ENCODE data around the gene ANXA11.
"Not testable (repeated sequence)": the region's sequence is repeated elsewhere in the genome, so short reads cannot be mapped to it uniquely, and the experiment has no call there.

Gene ANXA11

GRCh38 chr10:80212535-80213115, 7.3 kb upstream of the ANXA11 start:
- DNase-seq (ENCODE audit: insufficient read length, low spot score); FAIRE-seq: not testable (repeated sequence)

GRCh38 chr10:80211786-80212185, 6.4 kb upstream of the ANXA11 start:
- DNase-seq (ENCODE audit: insufficient read length, low spot score) (no peak), FAIRE-seq (no peak)
- no peak for TF ChIP-seq POLR2A (IDR thresholded peaks at IDR 0.05; ENCODE audit: low read depth, low read length)

GRCh38 chr10:80210259-80210658, 4.9 kb upstream of the ANXA11 start:
- DNase-seq (ENCODE audit: insufficient read length, low spot score) (no peak), FAIRE-seq (peak; percentile 33)
- TF ChIP-seq POLR2A (IDR thresholded peaks at IDR 0.05; ENCODE audit: low read depth, low read length) = no peak

- no peak for TF ChIP-seq POLR2A (IDR thresholded peaks at IDR 0.05; ENCODE audit: low read depth, low read length)
- FAIRE-seq (no peak), DNase-seq (ENCODE audit: insufficient read length, low spot score) (no peak)
Observed at GRCh38 chr10:80207768-80208370, 2.5 kb upstream of the ANXA11 start.

- DNase-seq (ENCODE audit: insufficient read length, low spot score) = no peak
- no peak for TF ChIP-seq POLR2A (IDR thresholded peaks at IDR 0.05; ENCODE audit: low read depth, low read length)
- no peak for FAIRE-seq
Observed at GRCh38 chr10:80206277-80206655, 929 bp upstream of the ANXA11 start.

- peak; percentile 27 for DNase-seq (ENCODE audit: insufficient read length, low spot score)
- FAIRE-seq = no peak
- TF ChIP-seq POLR2A (IDR thresholded peaks at IDR 0.05; ENCODE audit: low read depth, low read length) = no peak
Observed at GRCh38 chr10:80204677-80205476, 460 bp downstream of the ANXA11 start.

GRCh38 chr10:80203835-80204676, 1.3 kb downstream of the ANXA11 start:
- DNase-seq (ENCODE audit: insufficient read length, low spot score) (peak; percentile 29), FAIRE-seq (no peak)

GRCh38 chr10:80202934-80203834, 2.2 kb downstream of the ANXA11 start:
- DNase-seq (ENCODE audit: insufficient read length, low spot score) = peak; percentile 93
- FAIRE-seq = peak; percentile 98
- no peak for TF ChIP-seq POLR2A (IDR thresholded peaks at IDR 0.05; ENCODE audit: low read depth, low read length)

More at GRCh38 chr10:80203835-80204676, 1.3 kb downstream of the ANXA11 start:
- no peak for TF ChIP-seq POLR2A (IDR thresholded peaks at IDR 0.05; ENCODE audit: low read depth, low read length)

- DNase-seq (ENCODE audit: insufficient read length, low spot score); FAIRE-seq: not testable (repeated sequence)
Observed at GRCh38 chr10:80202530-80202929, 2.8 kb downstream of the ANXA11 start.

GRCh38 chr10:80201608-80202141, 3.7 kb downstream of the ANXA11 start:
- FAIRE-seq (no peak), DNase-seq (ENCODE audit: insufficient read length, low spot score) (no peak)
- TF ChIP-seq POLR2A (IDR thresholded peaks at IDR 0.05; ENCODE audit: low read depth, low read length) = no peak

GRCh38 chr10:80200687-80201086, 4.7 kb downstream of the ANXA11 start:
- no peak for DNase-seq (ENCODE audit: insufficient read length, low spot score)
- FAIRE-seq = no peak
- no peak for TF ChIP-seq POLR2A (IDR thresholded peaks at IDR 0.05; ENCODE audit: low read depth, low read length)

GRCh38 chr10:80200259-80200658, 5.1 kb downstream of the ANXA11 start:
- FAIRE-seq = no peak
- DNase-seq (ENCODE audit: insufficient read length, low spot score) = no peak
- TF ChIP-seq POLR2A (IDR thresholded peaks at IDR 0.05; ENCODE audit: low read depth, low read length) = no peak

- TF ChIP-seq POLR2A (IDR thresholded peaks at IDR 0.05; ENCODE audit: low read depth, low read length) = no peak
- no peak for FAIRE-seq
Observed at GRCh38 chr10:80199828-80200227, 5.5 kb downstream of the ANXA11 start.

More at GRCh38 chr10:80199828-80200227, 5.5 kb downstream of the ANXA11 start:
- no peak for DNase-seq (ENCODE audit: insufficient read length, low spot score)

All from H54 (cell line).